B cell (primary cell): Measurements from ENCODE around the gene CNKSR3.

ENCODE experiments used
- EZH2 ChIP-seq: IDR thresholded peaks from 2 replicates; pipeline ENCODE4 v1.6.1; 2012; ENCODE audit warnings: borderline replicate concordance, low read depth, mild to moderate bottlenecking, moderate library complexity, low read length; ENCODE audit not compliant: insufficient read depth, poor library complexity, severe bottlenecking
- TF ChIP-seq, protein P1 (sequence below): fragments of 200-600 bp; IDR thresholded peaks from one replicate; pipeline ENCODE4 v1.8.0; 2022; ENCODE audit warnings: antibody characterized with exemption, mild to moderate bottlenecking

DNA sequence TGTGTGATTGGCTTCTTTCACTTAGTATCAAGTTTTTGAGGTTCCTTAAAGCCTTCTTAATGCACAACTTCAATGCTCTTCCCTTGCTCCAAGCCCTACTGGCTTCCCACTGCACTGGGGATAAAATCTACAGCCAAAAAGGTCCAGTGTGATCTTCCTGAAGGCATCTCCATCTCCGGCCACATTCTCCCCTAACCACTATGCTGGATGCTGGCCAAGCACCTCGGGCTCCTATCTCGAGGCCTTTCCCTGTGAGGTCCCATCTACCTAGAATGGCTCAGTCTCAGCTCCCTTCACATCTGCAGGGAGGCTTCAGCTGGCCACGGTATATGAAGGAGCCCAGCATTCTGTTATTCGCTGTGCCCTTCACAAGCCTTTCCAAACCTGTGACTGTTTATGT, 48.1 kb downstream of the CNKSR3 start:
- TF ChIP-seq, protein P1, sequence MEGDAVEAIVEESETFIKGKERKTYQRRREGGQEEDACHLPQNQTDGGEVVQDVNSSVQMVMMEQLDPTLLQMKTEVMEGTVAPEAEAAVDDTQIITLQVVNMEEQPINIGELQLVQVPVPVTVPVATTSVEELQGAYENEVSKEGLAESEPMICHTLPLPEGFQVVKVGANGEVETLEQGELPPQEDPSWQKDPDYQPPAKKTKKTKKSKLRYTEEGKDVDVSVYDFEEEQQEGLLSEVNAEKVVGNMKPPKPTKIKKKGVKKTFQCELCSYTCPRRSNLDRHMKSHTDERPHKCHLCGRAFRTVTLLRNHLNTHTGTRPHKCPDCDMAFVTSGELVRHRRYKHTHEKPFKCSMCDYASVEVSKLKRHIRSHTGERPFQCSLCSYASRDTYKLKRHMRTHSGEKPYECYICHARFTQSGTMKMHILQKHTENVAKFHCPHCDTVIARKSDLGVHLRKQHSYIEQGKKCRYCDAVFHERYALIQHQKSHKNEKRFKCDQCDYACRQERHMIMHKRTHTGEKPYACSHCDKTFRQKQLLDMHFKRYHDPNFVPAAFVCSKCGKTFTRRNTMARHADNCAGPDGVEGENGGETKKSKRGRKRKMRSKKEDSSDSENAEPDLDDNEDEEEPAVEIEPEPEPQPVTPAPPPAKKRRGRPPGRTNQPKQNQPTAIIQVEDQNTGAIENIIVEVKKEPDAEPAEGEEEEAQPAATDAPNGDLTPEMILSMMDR, result no peak
- no peak for TF ChIP-seq EZH2
